ENCODE data around the gene COBL.

The COBL gene

DNA sequence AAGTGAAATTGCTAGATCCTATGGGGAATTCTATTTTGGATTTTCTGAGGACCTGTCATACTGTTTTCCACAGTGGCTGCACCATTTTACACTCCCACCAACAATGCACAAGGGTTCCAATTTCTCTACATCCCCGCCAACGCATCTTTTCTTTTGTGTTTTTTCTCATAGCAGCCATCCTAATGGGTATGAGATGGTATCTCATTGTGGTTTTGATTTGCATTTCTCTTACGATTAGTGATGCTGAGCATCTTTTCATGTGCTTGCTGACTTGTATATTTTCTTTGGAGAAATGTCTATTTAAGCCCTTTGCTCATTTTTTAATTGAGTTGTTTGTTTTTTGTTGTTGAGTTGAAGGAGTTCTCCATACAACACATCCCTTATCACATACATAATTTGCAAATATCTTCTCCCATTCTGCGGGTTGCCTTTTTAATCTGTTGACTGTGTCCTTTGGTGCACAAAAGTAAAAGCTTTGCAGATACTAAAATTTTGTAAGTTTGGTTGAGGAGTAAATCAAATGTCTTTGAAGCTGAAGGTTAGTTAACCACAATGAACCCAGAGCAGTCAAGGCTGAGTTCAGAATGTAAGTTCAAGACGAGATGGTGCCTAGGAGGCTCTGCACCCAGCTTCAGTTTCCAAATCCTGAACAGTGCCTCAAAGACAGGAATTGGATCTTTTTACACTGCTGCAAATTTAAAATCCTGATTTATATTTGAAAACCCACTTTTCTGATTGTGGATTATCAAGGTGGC lies 195.4 kb downstream of the COBL start:
- TF ChIP-seq, protein P1, sequence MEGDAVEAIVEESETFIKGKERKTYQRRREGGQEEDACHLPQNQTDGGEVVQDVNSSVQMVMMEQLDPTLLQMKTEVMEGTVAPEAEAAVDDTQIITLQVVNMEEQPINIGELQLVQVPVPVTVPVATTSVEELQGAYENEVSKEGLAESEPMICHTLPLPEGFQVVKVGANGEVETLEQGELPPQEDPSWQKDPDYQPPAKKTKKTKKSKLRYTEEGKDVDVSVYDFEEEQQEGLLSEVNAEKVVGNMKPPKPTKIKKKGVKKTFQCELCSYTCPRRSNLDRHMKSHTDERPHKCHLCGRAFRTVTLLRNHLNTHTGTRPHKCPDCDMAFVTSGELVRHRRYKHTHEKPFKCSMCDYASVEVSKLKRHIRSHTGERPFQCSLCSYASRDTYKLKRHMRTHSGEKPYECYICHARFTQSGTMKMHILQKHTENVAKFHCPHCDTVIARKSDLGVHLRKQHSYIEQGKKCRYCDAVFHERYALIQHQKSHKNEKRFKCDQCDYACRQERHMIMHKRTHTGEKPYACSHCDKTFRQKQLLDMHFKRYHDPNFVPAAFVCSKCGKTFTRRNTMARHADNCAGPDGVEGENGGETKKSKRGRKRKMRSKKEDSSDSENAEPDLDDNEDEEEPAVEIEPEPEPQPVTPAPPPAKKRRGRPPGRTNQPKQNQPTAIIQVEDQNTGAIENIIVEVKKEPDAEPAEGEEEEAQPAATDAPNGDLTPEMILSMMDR (conservative IDR thresholded peaks at IDR 0.05; ENCODE audit: low read depth, low read length): no peak
- H3K4me3 ChIP-seq (ENCODE audit: low read depth, low read length): no peak overlapping the region
- DNase-seq (ENCODE audit: low read depth): no peak

DNA sequence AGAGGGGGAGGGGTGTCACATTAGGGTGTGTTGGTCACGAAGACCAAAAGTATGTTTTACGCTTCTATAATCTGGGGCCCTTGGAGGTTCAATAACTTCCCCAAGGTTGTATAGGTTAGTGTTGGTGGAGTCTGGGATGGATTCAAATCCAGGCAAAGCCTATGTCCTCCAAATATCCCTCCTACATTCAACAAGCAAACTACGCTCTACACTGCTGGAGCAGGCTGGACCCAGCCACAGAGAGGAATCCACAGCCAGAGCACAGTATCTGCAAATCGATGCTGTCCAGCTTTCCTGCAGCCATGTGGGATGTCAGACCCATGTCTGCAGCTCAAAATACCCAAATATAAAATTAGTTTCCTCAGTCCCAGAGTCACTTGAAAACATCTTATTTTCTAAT lies 198.0 kb downstream of the COBL start:
- TF ChIP-seq, protein P1 (conservative IDR thresholded peaks at IDR 0.05; ENCODE audit: low read depth, low read length): no peak
- no peak overlapping the region for H3K4me3 ChIP-seq (ENCODE audit: low read depth, low read length)
- DNase-seq (ENCODE audit: low read depth): no peak

DNA sequence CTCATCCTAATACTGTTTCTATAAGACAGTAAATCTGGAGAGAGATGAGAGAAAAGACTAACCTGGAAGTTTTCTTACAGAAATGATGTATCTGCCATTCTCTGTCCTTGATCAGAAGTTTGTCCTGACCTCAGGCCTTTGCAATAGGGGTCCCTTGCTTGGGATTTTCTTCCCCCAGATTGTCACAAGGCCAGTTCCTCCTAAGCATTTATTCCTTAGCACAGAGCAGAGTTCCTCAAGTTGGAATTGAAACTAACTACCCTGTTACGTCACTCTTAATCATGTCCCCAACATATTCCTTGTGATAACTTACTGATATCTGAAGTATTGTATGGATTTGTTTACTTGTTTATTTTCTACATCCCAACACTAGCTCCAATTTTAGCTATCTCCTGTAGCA lies 202.1 kb downstream of the COBL start:
- no peak for DNase-seq (ENCODE audit: low read depth)

DNA sequence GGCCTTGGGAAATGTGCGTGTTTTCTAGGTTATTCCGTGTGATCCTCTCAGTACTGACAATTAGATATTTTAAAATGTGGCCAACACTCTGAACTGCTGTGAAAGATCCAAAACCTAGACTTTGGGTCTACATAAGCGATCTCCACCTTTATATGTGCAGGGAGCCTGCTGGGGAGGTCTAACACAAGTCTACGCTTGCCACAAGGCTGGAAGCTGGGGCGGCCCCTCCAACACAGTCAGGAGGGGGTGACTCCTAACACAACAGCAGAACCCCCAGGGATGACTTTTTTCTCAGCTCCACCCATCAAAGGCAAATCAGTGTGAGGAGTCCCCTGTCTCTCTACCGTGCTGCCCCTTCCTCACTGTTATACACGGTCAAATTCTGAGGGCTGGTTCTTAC lies 202.6 kb downstream of the COBL start:
- H3K4me3 ChIP-seq (ENCODE audit: low read depth, low read length): no peak overlapping the region
- TF ChIP-seq, protein P1 (conservative IDR thresholded peaks at IDR 0.05; ENCODE audit: low read depth, low read length): no peak
- DNase-seq (ENCODE audit: low read depth): no peak

More for the DNA sequence above, 202.1 kb downstream of the COBL start:
- no peak overlapping the region for H3K4me3 ChIP-seq (ENCODE audit: low read depth, low read length)
- TF ChIP-seq, protein P1 (conservative IDR thresholded peaks at IDR 0.05; ENCODE audit: low read depth, low read length): no peak

DNA sequence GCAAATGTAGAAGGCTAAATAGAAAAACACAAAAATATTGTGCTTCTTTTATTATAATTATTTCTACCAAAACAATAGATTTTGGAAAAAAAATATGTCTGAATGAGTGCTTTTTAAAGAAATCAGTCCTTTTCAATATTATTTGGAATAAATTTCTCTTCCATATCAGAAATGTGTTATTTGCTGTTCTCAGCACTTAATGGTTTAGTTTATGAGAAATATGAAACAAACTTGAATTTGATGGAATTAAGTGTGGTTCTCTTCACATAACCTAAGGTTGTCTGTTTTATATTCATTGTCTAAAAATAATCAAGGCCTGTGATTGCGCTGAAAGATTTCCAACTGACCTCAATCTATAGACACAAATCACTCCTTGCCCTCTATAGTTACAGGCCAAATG lies 203.0 kb downstream of the COBL start:
- DNase-seq (ENCODE audit: low read depth): no peak
- H3K4me3 ChIP-seq (ENCODE audit: low read depth, low read length): no peak overlapping the region
- TF ChIP-seq, protein P1 (conservative IDR thresholded peaks at IDR 0.05; ENCODE audit: low read depth, low read length): no peak

DNA sequence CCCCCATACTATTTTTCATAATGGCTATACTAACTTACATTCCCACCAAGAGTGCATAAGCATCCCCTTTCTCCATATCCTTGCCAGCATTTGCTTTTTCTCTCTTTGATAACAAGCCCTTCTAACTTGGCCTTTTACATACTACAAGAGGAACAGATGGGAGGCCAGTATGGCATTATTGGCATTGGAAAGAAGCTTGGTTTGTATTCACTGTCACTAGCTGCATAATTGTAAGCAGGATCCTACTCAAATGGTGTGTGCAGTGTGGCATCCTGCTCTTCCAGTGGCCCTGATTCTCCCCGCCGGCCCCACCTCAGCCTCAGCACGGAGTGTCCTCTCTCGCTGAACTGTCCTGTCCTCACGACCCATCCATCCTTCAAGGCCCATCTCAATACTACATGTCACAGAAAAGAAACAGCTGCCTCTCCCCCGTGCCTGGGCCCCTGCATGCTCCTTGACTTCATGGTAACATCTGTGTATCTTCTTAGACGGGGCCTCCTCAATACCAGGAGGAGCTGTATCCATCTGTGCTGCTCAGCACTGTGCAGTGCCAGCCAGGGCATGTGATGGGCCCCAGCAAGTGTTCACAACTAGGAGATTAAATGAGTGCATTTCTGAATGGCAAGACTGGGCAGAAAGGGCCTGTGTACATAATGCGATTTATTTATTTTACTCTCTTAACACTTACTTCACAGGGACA lies 205.2 kb downstream of the COBL start:
- no peak overlapping the region for H3K4me3 ChIP-seq (ENCODE audit: low read depth, low read length)
- DNase-seq (ENCODE audit: low read depth): no peak
- TF ChIP-seq, protein P1 (conservative IDR thresholded peaks at IDR 0.05; ENCODE audit: low read depth, low read length): no peak

All from choroid plexus epithelial cell (primary cell).